PC-9 (cell line): ENCODE data around the gene XXYLT1. TPM values are rescaled to one million over a fixed set of nuclear protein-coding genes. Genes with fewer than 3 reads are reported as not detected.

ENCODE experiments used
- BruUV-seq: library from RNA; stranded (reverse); fragments of 400-500 nt; replicated peaks from 2 replicates; lab custom pipeline; 2021; lab: Mats Ljungman, UMichigan
- CTCF ChIA-PET: fragments of 300-600 bp; sonication (Branson Sonifier 250); formaldehyde crosslinking; loops from one replicate; lab custom pipeline; 2022; ENCODE audit warnings: antibody characterized with exemption; lab: Charles Lee
- POLR2A ChIA-PET: fragments of 300-600 bp; sonication (Branson Sonifier 250); formaldehyde crosslinking; loops from one replicate; lab custom pipeline; 2022; ENCODE audit warnings: antibody characterized with exemption; ENCODE audit not compliant: unreplicated experiment; lab: Charles Lee
- DNase-seq, 2 experiments: peaks; one replicate each; pipeline versions ENCODE4 v3.0.0 to v3.0.0-alpha.2; 2015 to 2022; ENCODE audit warnings: mixed read lengths in 1 of 2
- H2AFZ ChIP-seq: fragments of 200-600 bp; sonication (generic); 2 replicates; pipeline ENCODE4 v1.8.1; 2017; ENCODE audit warnings: antibody characterized with exemption
- H3F3A ChIP-seq: fragments of 200-600 bp; sonication (generic); 2 replicates; pipeline ENCODE4 v1.8.1; 2017; ENCODE audit warnings: antibody characterized with exemption, mild to moderate bottlenecking, low read depth; ENCODE audit not compliant: insufficient read depth
- H3K27ac ChIP-seq: fragments of 200-600 bp; sonication (generic); 2 replicates; pipeline ENCODE4 v1.6.1; 2016; ENCODE audit warnings: mixed run types
- H3K27me3 ChIP-seq: fragments of 200-600 bp; sonication (generic); 2 replicates; pipeline ENCODE4 v1.6.1; 2016; ENCODE audit warnings: low read depth, mixed run types; ENCODE audit not compliant: insufficient read depth
- H3K36me3 ChIP-seq: fragments of 200-600 bp; sonication (generic); 2 replicates; pipeline ENCODE4 v1.6.1; 2016; ENCODE audit warnings: low read depth, mixed run types
- H3K4me1 ChIP-seq: fragments of 200-600 bp; sonication (generic); replicated peaks from 2 replicates; pipeline ENCODE4 v1.6.1; 2016; ENCODE audit warnings: mixed run types; ENCODE audit not compliant: insufficient read depth
- H3K4me2 ChIP-seq: fragments of 200-600 bp; sonication (generic); 2 replicates; pipeline ENCODE4 v1.6.1; 2017; ENCODE audit warnings: mixed run types
- H3K4me3 ChIP-seq: fragments of 200-600 bp; sonication (generic); 2 replicates; pipeline ENCODE4 v1.6.1; 2016; ENCODE audit warnings: mixed run types
- H3K79me2 ChIP-seq: fragments of 200-600 bp; sonication (generic); 2 replicates; pipeline ENCODE4 v1.6.1; 2017; ENCODE audit warnings: low read depth, mixed run types
- H3K9me2 ChIP-seq: fragments of 200-600 bp; sonication (generic); 2 replicates; pipeline ENCODE4 v1.8.1; 2017; ENCODE audit warnings: mild to moderate bottlenecking; ENCODE audit not compliant: insufficient read depth
- H3K9me3 ChIP-seq: fragments of 200-600 bp; sonication (generic); 2 replicates; pipeline ENCODE4 v1.8.1; 2016; ENCODE audit warnings: low read depth; ENCODE audit not compliant: insufficient read depth
- H4K20me1 ChIP-seq: fragments of 200-600 bp; sonication (generic); 2 replicates; pipeline ENCODE4 v1.8.1; 2017; ENCODE audit not compliant: insufficient read depth
- CTCF ChIP-seq: fragments of 200-600 bp; sonication (generic); conservative IDR thresholded peaks from 2 replicates; pipeline ENCODE4 v1.6.1; 2017; ENCODE audit warnings: mixed run types, antibody characterized with exemption, mild to moderate bottlenecking, moderate library complexity
- EZH2 ChIP-seq: fragments of 200-600 bp; sonication (generic); IDR thresholded peaks from 2 replicates; pipeline ENCODE4 v1.8.0; 2017; ENCODE audit warnings: antibody characterized with exemption, low read depth
- intact Hi-C: fragments of 100-400 bp; cut with micrococcal nuclease; formaldehyde crosslinking; loops from one replicate; pipeline ENCODE4 v1.10.0; 2022; ENCODE audit not compliant: unreplicated experiment
- total RNA-seq: library from RNA; stranded (reverse); gene quantifications from 2 replicates; pipeline ENCODE4 v1.2.3, GENCODE V29; 2021

The XXYLT1 gene
- total RNA-seq, 1 experiment from 2014 or later, result 13.3 TPM

DNA sequence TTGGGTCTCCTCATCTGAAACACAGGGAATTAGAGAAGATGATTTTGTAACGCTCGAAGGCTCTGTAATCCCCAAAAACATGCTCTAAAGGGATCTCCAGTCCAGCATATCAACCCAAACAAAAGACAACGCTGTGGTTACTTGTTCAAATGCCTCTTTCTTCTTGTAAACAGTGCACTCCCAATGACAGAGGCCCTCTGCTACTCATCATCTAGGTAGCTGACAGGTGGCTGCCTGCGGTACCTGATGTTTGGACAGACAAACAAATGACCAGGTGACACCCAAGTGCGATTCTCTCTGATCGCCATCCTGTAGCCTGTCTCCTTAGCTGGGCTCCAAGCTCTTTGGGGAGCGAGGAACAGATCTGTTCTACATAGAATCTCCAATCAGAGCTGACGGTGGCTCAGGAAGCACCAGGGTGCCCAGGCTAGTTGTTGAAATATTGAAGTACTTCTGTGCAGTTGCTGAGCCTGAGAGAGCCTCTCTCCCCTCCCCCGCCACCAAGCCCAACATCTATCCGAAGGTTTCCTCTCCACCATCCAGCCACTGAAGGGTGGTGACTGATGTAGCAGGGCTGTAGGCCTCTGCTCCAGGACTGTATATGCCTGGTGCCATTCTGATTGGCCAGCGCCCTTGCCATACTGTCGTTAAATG lies 238.7 kb downstream of the XXYLT1 start:
- H3K27me3 ChIP-seq, result no peaks in the 10 kb centered on the region
- peak overlapping the region; percentile 28; the same call in 1 of the 2 replicates for H3K4me3 ChIP-seq
- intact Hi-C loops, result loop anchor here (2.0 to 5.0 kb wide), 2 partner anchors 155 to 349 kb away; no protein-coding TSS in a partner anchor
- H3K4me1 ChIP-seq, result peaks cover 53% of the 10 kb centered on the region
- H3K36me3 ChIP-seq, result no peaks in the 10 kb centered on the region
- peak in 1 of 2 experiments; percentile 80 for DNase-seq
- no peaks in the 10 kb centered on the region for H3K79me2 ChIP-seq
- no peak overlapping the region for H2AFZ ChIP-seq
- H3K27ac ChIP-seq, result peak overlapping the region; percentile 83
- ChIA-PET POLR2A (interaction anchor here (1.0 kb wide), 1 partner anchor 9 kb away, joined by 3 read pairs; no protein-coding TSS in a partner anchor), CTCF (interaction anchor here (1.1 kb wide), 1 partner anchor 54 kb away, joined by 4 read pairs; no protein-coding TSS in a partner anchor)
- TF ChIP-seq EZH2, result no peak
- no peak for TF ChIP-seq CTCF
- BruUV-seq, result no TSS peak
- H3K4me2 ChIP-seq, result peak overlapping the region; percentile 75
- no peaks in the 10 kb centered on the region for H4K20me1 ChIP-seq
- peaks cover 47% of the 10 kb centered on the region for H3F3A ChIP-seq
- no peaks in the 10 kb centered on the region for H3K9me3 ChIP-seq
- H3K9me2 ChIP-seq, result no peaks in the 10 kb centered on the region

GRCh38 chr3:195031574-195032003 lies 239.4 kb downstream of the XXYLT1 start:
- Histone ChIP-seq H3K4me1 (peaks cover 53% of the 10 kb centered on the region), H3K4me2 (peak overlapping the region; percentile 75)

More at GRCh38 chr3:195031574-195032003, 239.4 kb downstream of the XXYLT1 start:
- Histone ChIP-seq H3K9me3 (no peaks in the 10 kb centered on the region), H3K27ac (peak overlapping the region; percentile 83), H3K79me2 (no peaks in the 10 kb centered on the region), H3K4me3 (peak overlapping the region; percentile 28; the same call in 1 of the 2 replicates), H3K36me3 (no peaks in the 10 kb centered on the region), H4K20me1 (no peaks in the 10 kb centered on the region), H3K9me2 (no peaks in the 10 kb centered on the region), H3K27me3 (no peaks in the 10 kb centered on the region), H2AFZ (no peak overlapping the region), H3F3A (peaks cover 47% of the 10 kb centered on the region)
- TF ChIP-seq CTCF, result no peak
- intact Hi-C loops, result loop anchor here (1.0 to 5.0 kb wide), 4 partner anchors 156 to 349 kb away; no protein-coding TSS in a partner anchor
- POLR2A ChIA-PET, result interaction anchor here (0.6 to 1.0 kb wide), 3 partner anchors 9 to 257 kb away, joined by 3 to 16 read pairs (median 3); no protein-coding TSS in a partner anchor
- BruUV-seq, result no TSS peak
- CTCF ChIA-PET, result interaction anchor here (0.6 to 1.3 kb wide), 3 partner anchors 55 to 349 kb away, joined by 3 to 5 read pairs (median 4); no protein-coding TSS in a partner anchor
- peak in 1 of 2 experiments; percentile 85 for DNase-seq
